Central memory CD4-positive, alpha-beta T cell (primary cell): ENCODE data around the gene DLX1.
"Not testable (repeated sequence)": the region's sequence is repeated elsewhere in the genome, so short reads cannot be mapped to it uniquely, and the experiment has no call there.

ENCODE experiments used
- DNase-seq: peaks from one replicate; pipeline ENCODE4 v3.0.0; 2022

Gene DLX1

GRCh38 chr2:172120118-172120517 lies 34.8 kb downstream of the DLX1 start:
- DNase-seq, result no peak

DNA sequence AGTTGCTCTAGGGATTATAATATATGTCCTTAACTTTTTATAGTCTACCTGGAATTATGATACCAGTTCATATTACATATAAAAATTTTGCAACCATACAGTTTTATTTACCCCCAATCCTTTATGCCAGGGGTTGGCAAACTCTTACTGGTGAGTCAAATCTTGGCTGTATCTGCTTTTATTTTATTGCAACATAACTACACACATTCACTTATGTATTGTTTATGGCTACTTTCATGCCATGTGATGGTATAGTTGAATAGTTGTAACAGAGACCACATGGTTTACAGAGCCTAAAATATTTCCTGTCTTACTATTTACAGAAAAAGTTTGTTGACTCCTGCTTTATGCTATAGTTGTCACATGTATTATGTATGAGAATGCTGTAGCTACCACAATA lies 43.2 kb downstream of the DLX1 start:
- no peak for DNase-seq

DNA sequence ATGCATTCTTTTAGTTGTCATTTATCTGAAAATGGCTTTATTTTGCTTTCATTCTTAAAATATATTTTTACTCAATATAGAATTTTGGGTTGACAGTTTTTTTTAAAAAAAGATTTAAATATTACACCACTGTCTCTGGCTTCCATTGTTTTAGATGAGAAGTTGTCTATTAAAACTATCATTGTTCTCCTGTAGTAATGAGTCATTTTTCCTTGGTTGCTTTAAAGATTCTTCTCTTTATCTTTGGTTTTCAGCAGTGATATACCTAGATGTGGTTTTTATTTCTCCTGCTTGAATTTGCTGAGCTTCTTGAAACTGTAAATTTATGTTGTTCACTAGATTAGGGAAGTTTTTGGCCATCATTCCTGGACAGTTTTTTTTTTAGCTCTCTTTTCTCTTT lies 44.1 kb downstream of the DLX1 start:
- DNase-seq, result no peak

DNA sequence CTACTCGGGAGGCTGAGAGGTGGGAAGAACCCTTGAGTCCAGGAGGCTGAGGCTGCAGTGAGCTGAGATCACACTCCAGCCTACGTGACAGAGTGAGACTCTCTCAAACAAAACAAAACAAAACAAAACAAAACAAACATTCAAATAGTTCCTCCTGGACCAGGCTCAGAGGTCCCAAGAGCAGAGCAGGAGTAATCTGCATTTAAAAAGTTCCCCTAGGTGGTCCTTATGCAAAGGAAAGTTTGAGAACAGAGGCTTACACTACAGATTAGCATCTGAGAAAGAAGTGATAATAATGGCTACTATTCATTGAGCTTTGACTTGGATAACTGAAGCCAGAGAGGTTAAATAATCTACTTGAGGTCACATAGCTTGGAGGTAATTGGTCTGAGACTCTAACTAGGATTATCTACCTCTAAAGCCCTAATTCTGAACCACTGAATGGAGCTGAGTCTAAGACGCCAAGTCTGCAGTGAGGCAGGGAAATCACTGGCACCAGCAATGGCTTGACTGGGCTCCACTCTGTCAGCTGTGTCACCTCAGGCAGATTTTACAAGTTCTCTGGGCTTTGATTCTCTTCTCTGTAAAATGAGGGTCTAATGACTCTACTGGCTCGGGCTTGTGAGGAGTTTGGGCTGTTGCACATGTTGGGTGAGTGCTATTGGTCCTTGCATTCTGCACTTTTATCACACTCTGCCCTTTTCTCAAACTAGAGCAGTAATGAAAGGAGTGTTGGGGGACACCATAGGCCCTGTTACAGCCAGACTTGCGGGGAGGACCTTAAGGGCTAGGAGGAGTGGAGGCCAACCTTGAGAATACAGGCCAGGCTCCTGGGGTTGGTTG lies 46.6 kb downstream of the DLX1 start:
- DNase-seq, result no peak

- DNase-seq, result no peak
Measured at GRCh38 chr2:172134270-172134669, 49.0 kb downstream of the DLX1 start.

- no peak for DNase-seq
Measured at GRCh38 chr2:172135446-172135845, 50.1 kb downstream of the DLX1 start.

DNA sequence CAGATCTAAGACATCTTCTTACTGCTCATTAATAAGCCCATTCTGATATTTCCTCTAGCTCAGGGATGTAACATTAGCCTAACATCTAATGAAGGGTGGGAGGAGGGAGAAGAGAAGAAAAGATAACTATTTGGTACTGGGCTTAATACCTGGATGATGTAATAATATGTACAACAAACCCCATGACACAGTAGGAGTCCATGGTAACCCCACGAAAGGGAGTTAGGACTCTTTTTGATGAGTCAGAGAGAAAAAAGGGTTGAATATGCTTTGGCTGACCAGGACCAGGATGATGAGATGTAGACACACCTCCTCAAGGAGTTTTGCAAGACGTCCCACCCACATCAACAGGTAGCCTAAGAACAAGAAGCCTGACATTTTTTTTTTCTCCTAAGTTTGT lies 51.8 kb downstream of the DLX1 start:
- no peak for DNase-seq

GRCh38 chr2:172137943-172138342 lies 52.6 kb downstream of the DLX1 start:
- no peak for DNase-seq

DNA sequence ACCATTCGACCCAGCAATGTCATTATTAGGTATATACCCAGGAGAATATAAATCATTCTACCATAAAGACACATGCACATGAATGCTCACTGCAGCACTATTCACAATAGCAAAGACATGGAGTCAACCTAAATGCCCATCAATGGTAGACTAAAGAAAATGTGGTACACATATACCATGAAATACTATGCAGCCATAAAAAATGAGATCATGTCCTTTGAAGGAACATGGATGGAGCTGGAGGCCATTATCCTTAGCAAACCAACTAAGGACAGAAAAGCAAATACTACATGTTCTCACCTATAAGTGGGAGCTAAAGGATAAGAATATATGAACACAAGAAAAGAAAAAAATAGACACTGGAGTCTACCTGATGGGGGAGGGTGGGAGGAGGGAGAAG lies 53.4 kb downstream of the DLX1 start:
- DNase-seq, result not testable (repeated sequence)
